Breast epithelium (tissue), 4 donors: ENCODE data around the gene DNAJC27. TPM values are rescaled to one million over a fixed set of nuclear protein-coding genes. Genes with fewer than 3 reads are reported as not detected.

ENCODE experiments used
- DNase-seq, 2 donors: peaks; one replicate each; pipeline ENCODE4 v3.0.0-alpha.2; 2019; ENCODE audit warnings: low spot score in 2 of 2
- H3K27ac ChIP-seq, 2 donors: fragments of 200-600 bp; sonication (generic) in 1 of 2; one replicate each; pipeline ENCODE4 v1.5.1; 2016 to 2019; ENCODE audit warnings: mild to moderate bottlenecking in 1 of 2
- H3K27me3 ChIP-seq, 2 donors: fragments of 200-600 bp; sonication (generic) in 1 of 2; one replicate each; pipeline versions ENCODE4 v1.5.1 to v1.6.0; 2017 to 2019; ENCODE audit warnings: control low read depth in 1 of 2, mild to moderate bottlenecking in 1 of 2
- H3K36me3 ChIP-seq: fragments of 200-600 bp; one replicate; pipeline ENCODE4 v1.5.1; 2019
- H3K4me1 ChIP-seq, 2 donors: fragments of 200-600 bp; sonication (generic); one replicate each; pipeline ENCODE4 v1.5.1; 2016 to 2019; ENCODE audit warnings: control low read depth in 1 of 2
- H3K4me3 ChIP-seq, 3 donors: fragments of 200-600 bp; sonication (generic); 1 replicate in 2 of 3; 2 replicates in 1 of 3; pipeline ENCODE4 v1.5.1; 2016 to 2019; ENCODE audit warnings: mild to moderate bottlenecking in 3 of 3, moderate library complexity in 2 of 3
- H3K9me3 ChIP-seq, 2 donors: fragments of 200-600 bp; sonication (generic) in 1 of 2; one replicate each; pipeline ENCODE4 v1.5.1; 2016 to 2019; ENCODE audit warnings: control low read depth in 1 of 2
- CTCF ChIP-seq, 3 donors: fragments of 450-650 bp; IDR thresholded peaks; one replicate each; pipeline ENCODE4 v1.5.1; 2016 to 2017; ENCODE audit warnings: antibody characterized with exemption in 3 of 3, mild to moderate bottlenecking in 3 of 3, moderate library complexity in 3 of 3
- POLR2A ChIP-seq: fragments of 450-650 bp; IDR thresholded peaks from one replicate; pipeline ENCODE4 v1.6.1; 2016; ENCODE audit warnings: antibody characterized with exemption, mild to moderate bottlenecking, moderate library complexity
- POLR2AphosphoS5 ChIP-seq, 3 donors: sonication (generic); formaldehyde crosslinking; IDR thresholded peaks; one replicate each; pipeline ENCODE4 v1.6.1; 2017; ENCODE audit warnings: antibody characterized with exemption in 3 of 3
- intact Hi-C: fragments of 100-400 bp; cut with DNase I; formaldehyde crosslinking; loops from one replicate; pipeline ENCODE4 v1.15.1; 2023; ENCODE audit warnings: low total_unique reads
- total RNA-seq, 3 donors: library from RNA; depleted of rRNA; stranded (reverse); fragments of >200 nt; gene quantifications; one replicate each; pipeline ENCODE4 v1.1.0, GENCODE V29; 2016

Gene DNAJC27
- total RNA-seq, 3 donors from 2014 or later = 5.1 to 12.6 (median 10.8) TPM

DNA sequence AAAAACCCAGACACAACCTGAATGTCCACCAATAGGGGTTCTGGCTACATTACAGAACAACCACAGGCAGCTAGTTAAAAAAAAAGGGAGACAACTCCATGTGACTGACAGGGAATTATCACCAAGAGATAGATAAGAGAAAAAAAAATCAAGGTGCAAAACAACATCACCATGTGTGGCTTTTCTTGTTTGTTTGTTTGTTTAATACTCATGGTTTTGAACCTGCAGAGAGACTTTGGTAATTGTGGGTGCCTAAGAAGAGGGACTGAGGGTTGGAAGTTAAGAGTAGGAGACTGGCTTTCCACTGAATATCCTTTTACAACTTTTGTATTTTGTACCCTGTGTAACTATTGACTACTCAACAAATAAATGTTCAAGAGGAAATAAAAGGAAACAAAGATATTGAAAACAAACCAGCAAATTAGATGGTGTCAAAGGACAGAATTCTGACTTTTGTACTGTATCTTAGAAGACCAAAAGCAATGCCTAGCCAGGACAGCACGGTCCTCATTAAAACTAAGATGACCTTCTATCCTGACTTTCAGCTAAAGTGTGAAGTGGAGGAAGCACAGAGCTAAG lies 22.5 kb upstream of the DNAJC27 start:
- Histone ChIP-seq H3K4me3 (no peak overlapping the region), H3K36me3 (no peaks in the 10 kb centered on the region), H3K9me3 (no peaks in the 10 kb centered on the region), H3K4me1 (no peaks in the 10 kb centered on the region), H3K27me3 (no peaks in the 10 kb centered on the region), H3K27ac (no peak overlapping the region)
- no peak for TF ChIP-seq POLR2AphosphoS5 (IDR thresholded peaks at IDR 0.05)
- no peak for TF ChIP-seq CTCF (IDR thresholded peaks at IDR 0.05)
- no peak for TF ChIP-seq POLR2A
- DNase-seq = no peak
- intact Hi-C loops = no loop called here

DNA sequence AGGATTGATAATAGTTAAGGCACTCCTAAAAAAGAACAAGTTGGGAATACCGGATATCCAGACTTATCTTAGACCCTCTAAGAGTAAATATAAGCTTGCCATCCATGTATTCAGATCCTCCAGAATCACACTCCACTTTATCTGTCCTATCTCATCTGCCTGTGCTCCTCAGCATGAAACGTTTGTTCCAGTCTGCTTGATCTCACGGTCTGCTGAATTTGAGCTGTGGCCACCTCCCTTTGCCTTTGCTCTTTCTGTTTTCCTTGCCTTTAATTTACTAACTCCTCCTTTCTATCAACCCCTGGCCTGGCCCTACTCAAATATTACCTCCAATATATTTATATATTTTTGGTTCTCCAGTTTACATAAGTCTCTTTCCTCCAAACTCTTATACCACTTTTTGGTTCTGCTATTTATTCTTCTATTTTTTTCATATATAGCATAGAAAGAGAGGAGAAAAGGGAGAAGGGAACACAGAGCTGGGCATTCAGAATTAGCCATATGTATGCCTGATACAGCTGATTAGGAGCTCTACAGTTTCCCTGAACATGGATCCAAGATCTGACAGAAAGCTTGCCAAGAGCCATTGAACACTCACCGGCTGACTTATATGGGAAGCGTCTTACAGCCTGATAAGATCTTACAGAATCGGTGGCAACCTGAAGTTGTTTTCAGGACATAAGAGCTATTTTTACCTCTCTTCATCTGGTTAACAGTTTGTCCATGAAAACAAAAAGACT lies 21.8 kb upstream of the DNAJC27 start:
- Histone ChIP-seq H3K4me3 (no peak overlapping the region), H3K9me3 (no peaks in the 10 kb centered on the region), H3K36me3 (no peaks in the 10 kb centered on the region), H3K4me1 (no peaks in the 10 kb centered on the region), H3K27me3 (no peaks in the 10 kb centered on the region), H3K27ac (no peak overlapping the region)
- DNase-seq = no peak
- no peak for TF ChIP-seq POLR2AphosphoS5 (IDR thresholded peaks at IDR 0.05)
- TF ChIP-seq POLR2A = no peak
- no peak for TF ChIP-seq CTCF (IDR thresholded peaks at IDR 0.05)
- intact Hi-C loops = no loop called here

GRCh38 chr2:24986372-24986771 lies 14.6 kb upstream of the DNAJC27 start:
- H3K36me3 ChIP-seq = no peaks in the 10 kb centered on the region
- H3K9me3 ChIP-seq = no peaks in the 10 kb centered on the region
- intact Hi-C loops = no loop called here
- H3K4me3 ChIP-seq = no peak overlapping the region
- no peak for TF ChIP-seq CTCF (IDR thresholded peaks at IDR 0.05)
- no peak for TF ChIP-seq POLR2AphosphoS5 (IDR thresholded peaks at IDR 0.05)
- TF ChIP-seq POLR2A = no peak
- peaks cover 0 to 5% of the 10 kb centered on the region in 2 donors for H3K4me1 ChIP-seq
- no peaks in the 10 kb centered on the region for H3K27me3 ChIP-seq
- no peak for DNase-seq
- H3K27ac ChIP-seq = no peak overlapping the region

DNA sequence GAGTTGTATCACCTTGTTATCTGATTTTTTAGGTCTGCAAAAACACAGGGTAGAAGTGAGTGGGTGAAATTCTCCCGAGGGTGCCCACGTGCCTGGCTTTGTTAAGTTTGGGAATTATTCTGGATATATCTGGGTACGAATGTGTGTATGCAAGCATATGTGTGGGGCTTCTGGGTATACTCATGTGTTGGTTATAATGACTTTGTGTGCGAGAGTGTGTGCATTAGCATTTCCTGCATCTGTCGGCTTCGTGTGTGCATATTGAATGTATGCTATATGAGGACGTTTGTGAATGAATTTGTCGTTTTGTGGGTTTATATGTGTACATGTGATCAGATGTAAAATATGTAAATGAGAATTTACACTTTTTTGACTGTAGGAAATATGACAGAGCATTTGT lies 13.8 kb upstream of the DNAJC27 start:
- Histone ChIP-seq H3K9me3 (no peaks in the 10 kb centered on the region), H3K4me1 (peaks cover 0 to 5% of the 10 kb centered on the region in 2 donors), H3K27ac (no peak overlapping the region), H3K4me3 (no peak overlapping the region), H3K36me3 (no peaks in the 10 kb centered on the region), H3K27me3 (no peaks in the 10 kb centered on the region)
- DNase-seq = no peak
- intact Hi-C loops = no loop called here
- TF ChIP-seq POLR2AphosphoS5 (IDR thresholded peaks at IDR 0.05) (no peak), CTCF (IDR thresholded peaks at IDR 0.05) (no peak), POLR2A (no peak)

DNA sequence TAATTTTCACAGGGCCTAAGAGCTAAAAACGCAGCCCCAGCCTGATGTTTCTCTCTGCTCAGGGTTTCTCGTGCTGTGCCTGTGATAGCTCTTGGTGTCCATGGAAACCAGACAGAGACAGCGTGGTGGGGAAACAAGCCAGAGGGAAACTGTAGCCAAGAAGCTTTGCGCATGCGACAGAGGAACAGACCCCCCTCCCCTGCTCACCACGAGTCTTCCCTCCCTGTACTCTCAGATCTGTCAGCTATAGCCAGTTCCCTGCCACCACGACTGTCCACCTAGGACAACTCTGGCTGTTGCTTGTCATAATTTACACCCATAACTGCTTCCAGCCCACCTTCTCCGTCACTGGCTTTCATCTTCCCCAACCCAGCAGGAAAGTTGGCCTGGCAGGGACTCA lies 13.2 kb upstream of the DNAJC27 start:
- intact Hi-C loops = no loop called here
- no peaks in the 10 kb centered on the region for H3K9me3 ChIP-seq
- H3K4me1 ChIP-seq = peaks cover 0 to 5% of the 10 kb centered on the region in 2 donors
- no peaks in the 10 kb centered on the region for H3K27me3 ChIP-seq
- TF ChIP-seq POLR2AphosphoS5 (IDR thresholded peaks at IDR 0.05) (no peak), POLR2A (no peak), CTCF (IDR thresholded peaks at IDR 0.05) (no peak)
- H3K36me3 ChIP-seq = no peaks in the 10 kb centered on the region
- no peak overlapping the region for H3K27ac ChIP-seq
- DNase-seq = no peak
- H3K4me3 ChIP-seq = no peak overlapping the region
